Mesodermal cell (in vitro differentiated cells): ENCODE measurements around the gene THBS2.
"Not testable (repeated sequence)": the region's sequence is repeated elsewhere in the genome, so short reads cannot be mapped to it uniquely, and the experiment has no call there.

Experiments
- H3K27ac ChIP-seq: 2 replicates; pipeline ENCODE4 v1.7.0; 2013; ENCODE audit warnings: mild to moderate bottlenecking, low read depth, low read length, moderate library complexity; ENCODE audit not compliant: severe bottlenecking
- H3K36me3 ChIP-seq: 2 replicates; pipeline ENCODE4 v1.7.1; 2013; ENCODE audit warnings: mild to moderate bottlenecking, low read length, moderate library complexity; ENCODE audit not compliant: control insufficient read depth, insufficient read depth
- H3K4me1 ChIP-seq: one replicate; pipeline ENCODE4 v1.7.1; 2013; ENCODE audit warnings: mild to moderate bottlenecking, low read length; ENCODE audit not compliant: insufficient read depth, control insufficient read depth, poor library complexity, severe bottlenecking
- H3K4me3 ChIP-seq: 2 replicates; pipeline ENCODE4 v1.7.0; 2013; ENCODE audit warnings: low read length, control low read depth, mild to moderate bottlenecking; ENCODE audit not compliant: insufficient read depth, poor library complexity, severe bottlenecking; ENCODE audit errors: extremely low read depth
- H3K9me3 ChIP-seq: 2 replicates; pipeline ENCODE4 v1.7.1; 2013; ENCODE audit warnings: mild to moderate bottlenecking, low read length, moderate library complexity; ENCODE audit not compliant: control insufficient read depth
- WGBS, 2 experiments: methylation state at CpG; one replicate each; pipeline ENCODE4 v1.1.5; 2013; ENCODE audit warnings: missing lambda C conversion rate in 2 of 2; ENCODE audit not compliant: insufficient coverage in 2 of 2; 5-methylcytosine and 5-hydroxymethylcytosine counted together

Gene THBS2

DNA sequence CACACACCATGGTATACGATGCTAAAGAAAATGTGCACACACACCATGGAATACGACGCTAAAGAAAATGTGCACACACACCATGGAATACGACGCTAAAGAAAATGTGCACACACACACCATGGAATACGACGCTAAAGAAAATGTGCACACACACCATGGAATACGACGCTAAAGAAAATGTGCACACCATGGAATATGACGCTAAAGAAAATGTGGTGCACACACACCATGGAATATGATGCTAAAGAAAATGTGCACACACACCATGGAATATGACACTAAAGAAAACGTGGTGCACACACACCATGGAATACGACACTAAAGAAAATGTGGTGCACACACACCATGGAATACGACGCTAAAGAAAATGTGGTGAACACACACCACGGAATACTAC lies 55.7 kb downstream of the THBS2 start:
- H3K27ac ChIP-seq, H3K36me3 ChIP-seq, H3K4me1 ChIP-seq, H3K9me3 ChIP-seq, H3K4me3 ChIP-seq: not testable (repeated sequence)
- 89 to 95% methylated on average over 12 to 13 of the region's 15 CpGs for WGBS, 2 experiments

DNA sequence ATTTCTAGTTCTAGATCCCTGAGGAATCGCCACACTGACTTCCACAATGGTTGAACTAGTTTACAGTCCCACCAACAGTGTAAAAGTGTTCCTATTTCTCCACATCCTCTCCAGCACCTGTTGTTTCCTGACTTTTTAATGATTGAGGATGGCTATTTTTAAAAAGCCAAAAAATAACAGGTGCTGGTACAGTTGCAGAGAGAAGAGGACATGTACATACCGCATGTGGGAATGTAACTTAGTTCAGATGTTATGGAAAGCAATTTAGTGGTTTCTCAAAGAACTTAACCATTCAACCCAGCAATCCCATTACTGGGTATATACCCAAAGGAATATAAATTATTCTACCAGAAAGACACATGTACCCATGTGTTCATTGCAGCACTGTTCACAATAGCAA lies 57.4 kb downstream of the THBS2 start:
- H3K9me3 ChIP-seq, H3K36me3 ChIP-seq, H3K4me1 ChIP-seq, H3K27ac ChIP-seq, H3K4me3 ChIP-seq: not testable (repeated sequence)
- WGBS, 2 experiments: no CpG with 5 or more reads among the region's 2 CpGs

DNA sequence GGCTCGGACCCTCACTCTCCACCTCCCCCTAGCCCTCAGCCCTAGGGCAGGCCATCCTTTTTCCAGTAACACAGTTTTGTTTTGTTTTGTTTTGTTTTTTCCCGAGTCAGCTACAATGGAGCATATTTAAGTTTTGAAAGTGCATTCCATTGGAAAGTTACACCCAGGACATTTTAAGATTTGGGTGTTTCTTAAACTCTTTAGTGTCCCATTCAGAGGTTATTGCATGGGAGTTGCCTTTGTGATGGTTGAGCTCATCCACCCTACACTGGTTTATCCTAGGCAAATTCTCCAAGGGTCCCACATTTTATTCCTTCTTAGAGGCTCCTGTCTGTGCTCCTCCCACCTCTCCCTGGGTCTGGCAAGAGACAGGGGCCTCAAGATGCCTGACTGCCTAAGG lies 58.9 kb downstream of the THBS2 start:
- H3K9me3 ChIP-seq: no peaks in the 10 kb centered on the region
- no peaks in the 10 kb centered on the region for H3K36me3 ChIP-seq
- WGBS, 2 experiments: no CpG with 5 or more reads among the region's 2 CpGs
- H3K4me1 ChIP-seq: no peaks in the 10 kb centered on the region
- H3K27ac ChIP-seq: no peak overlapping the region
- H3K4me3 ChIP-seq: no peak overlapping the region

DNA sequence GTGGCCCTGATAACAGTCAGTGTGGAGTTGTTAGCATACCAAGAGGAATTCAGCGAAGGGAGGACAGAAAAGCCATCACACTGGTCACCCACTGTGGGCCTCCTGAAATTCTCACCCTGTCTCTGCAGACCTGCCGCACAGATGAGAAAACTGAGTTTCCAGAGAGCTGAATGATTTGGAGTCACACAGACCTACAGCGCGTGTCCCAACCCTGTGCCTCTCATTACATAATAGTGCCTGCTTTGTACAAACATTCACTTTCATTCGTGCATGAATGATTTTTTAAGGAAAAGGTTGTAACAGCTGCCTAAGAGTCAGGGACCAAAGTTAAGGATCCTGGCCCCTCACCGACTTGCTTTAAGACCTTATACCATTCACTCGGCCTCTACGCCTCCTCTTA lies 62.7 kb downstream of the THBS2 start:
- no peaks in the 10 kb centered on the region for H3K4me1 ChIP-seq
- 96 to 98% methylated on average over 3 to 8 of the region's 8 CpGs for WGBS, 2 experiments
- no peak overlapping the region for H3K4me3 ChIP-seq
- H3K27ac ChIP-seq: no peak overlapping the region
- no peaks in the 10 kb centered on the region for H3K9me3 ChIP-seq
- no peaks in the 10 kb centered on the region for H3K36me3 ChIP-seq

DNA sequence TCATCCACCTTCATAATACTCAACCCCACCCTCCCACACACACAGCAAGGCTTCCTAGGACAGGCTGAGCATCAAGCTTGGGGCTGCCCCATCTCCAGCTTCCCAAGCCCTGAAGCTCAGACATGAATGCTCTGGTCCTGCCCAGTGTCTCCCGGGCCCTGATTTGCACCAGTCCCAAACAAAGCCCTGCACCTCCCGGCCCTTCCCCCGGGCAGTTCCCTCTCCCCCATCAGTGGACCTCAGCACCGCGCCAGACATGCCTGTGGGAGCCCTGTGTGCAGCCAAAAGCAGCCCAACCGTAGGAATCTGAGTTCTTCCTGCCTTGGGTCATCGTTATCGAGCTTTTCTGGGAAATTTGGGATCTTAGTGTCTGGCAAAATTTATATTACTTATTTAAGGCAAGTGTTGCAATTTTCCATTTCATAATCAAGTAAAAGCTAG lies 63.5 kb downstream of the THBS2 start:
- Histone ChIP-seq H3K4me1 (no peaks in the 10 kb centered on the region), H3K9me3 (no peaks in the 10 kb centered on the region), H3K27ac (no peak overlapping the region), H3K36me3 (no peaks in the 10 kb centered on the region), H3K4me3 (no peak overlapping the region)
- whole genome bisulfite sequencing, 2 experiments: 40 to 83% methylated on average over 1 to 3 of the region's 8 CpGs

DNA sequence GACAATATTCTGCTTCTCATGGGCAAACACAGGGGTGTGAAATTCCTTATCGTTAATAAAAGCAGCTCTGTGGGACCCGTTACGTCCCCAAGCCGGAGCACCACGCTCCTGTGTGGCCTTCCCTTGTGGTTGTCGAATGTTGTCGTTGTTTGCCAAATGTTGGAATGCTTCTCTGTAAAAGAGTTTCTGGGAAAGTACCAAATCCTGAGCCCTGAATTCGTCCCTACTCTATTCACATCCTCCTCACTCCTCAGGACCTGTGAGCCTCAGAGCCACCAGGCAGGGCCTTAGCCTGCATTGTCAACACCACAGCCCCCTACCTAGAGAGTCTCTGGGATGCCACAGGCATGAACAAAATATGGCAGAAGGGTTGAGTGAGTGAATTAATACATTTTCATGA lies 64.0 kb downstream of the THBS2 start:
- no peaks in the 10 kb centered on the region for H3K9me3 ChIP-seq
- WGBS, 2 experiments: 52 to 83% methylated on average over 5 of the region's 8 CpGs
- H3K27ac ChIP-seq: no peak overlapping the region
- no peak overlapping the region for H3K4me3 ChIP-seq
- no peaks in the 10 kb centered on the region for H3K36me3 ChIP-seq
- no peaks in the 10 kb centered on the region for H3K4me1 ChIP-seq

DNA sequence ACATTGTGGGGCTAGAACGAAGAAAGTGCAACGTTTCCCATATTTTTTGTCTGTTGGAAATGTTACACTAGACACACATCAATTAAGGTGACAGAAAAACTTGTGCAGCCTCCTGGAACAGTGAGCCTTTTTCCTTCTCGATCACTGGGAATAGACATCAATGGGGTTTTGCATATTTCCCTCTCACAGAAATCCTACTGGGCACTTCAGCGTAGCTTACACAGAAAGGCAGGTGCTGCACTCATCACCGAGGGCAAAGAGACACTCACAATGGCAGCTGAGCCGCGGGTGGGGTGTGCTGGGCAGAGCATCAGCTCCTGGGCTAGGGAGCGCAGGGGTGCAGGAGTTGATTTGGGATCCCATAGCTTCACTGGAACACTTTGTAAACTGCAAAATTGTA lies 64.5 kb downstream of the THBS2 start:
- H3K27ac ChIP-seq: no peak overlapping the region
- WGBS, 2 experiments: 87 to 100% methylated on average over 2 to 7 of the region's 8 CpGs

DNA sequence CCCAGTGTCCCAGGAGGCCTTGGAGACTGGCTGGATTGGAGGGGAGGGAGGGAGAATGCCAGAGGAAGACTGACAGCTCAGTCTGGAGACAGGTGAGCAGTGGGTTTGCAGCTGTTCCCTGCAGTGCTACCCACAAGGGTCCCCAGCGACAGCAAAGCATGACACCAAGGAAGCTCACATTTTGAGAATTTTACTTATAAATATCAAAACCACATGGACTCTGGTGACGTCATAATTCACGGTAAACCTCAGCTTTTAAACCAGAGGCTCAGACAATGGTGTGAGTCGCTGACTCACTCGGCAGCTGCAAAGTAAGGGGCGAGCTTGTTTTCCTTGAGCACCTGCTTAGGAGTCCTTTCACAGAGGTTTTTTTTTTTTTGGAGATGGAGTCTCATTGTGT lies 65.2 kb downstream of the THBS2 start:
- no peaks in the 10 kb centered on the region for H3K36me3 ChIP-seq
- H3K9me3 ChIP-seq: no peaks in the 10 kb centered on the region
- WGBS, 2 experiments: 90 to 94% methylated on average over 5 to 6 of the region's 6 CpGs
- no peaks in the 10 kb centered on the region for H3K4me1 ChIP-seq
- no peak overlapping the region for H3K27ac ChIP-seq
- no peak overlapping the region for H3K4me3 ChIP-seq

More for the DNA sequence above, 64.5 kb downstream of the THBS2 start:
- no peaks in the 10 kb centered on the region for H3K36me3 ChIP-seq
- H3K9me3 ChIP-seq: no peaks in the 10 kb centered on the region
- H3K4me1 ChIP-seq: no peaks in the 10 kb centered on the region
- H3K4me3 ChIP-seq: no peak overlapping the region

DNA sequence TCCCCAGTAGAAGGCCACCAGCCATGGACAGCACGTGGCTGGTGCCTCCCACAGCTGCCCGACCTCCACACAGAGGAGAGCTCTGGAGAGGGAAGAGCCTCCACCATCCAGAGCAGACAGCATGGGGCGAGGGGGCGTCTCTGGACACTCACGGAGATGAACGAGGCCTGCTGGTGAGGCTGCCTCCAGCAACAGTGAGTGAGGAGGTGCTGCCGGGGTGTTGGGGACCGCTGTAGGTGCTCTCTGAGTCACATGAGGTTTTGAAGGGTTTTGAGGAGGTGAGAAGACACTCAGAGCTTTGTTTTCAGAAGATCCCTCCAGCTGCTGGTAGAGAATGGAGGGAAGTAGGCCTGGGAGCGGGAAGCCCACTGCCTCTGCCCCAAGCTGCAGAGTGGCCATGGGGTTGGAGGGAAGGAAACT lies 65.6 kb downstream of the THBS2 start:
- Histone ChIP-seq H3K36me3 (no peaks in the 10 kb centered on the region), H3K9me3 (no peaks in the 10 kb centered on the region), H3K27ac (no peak overlapping the region), H3K4me3 (no peak overlapping the region), H3K4me1 (no peaks in the 10 kb centered on the region)
- 88 to 92% methylated on average over 5 of the region's 9 CpGs for WGBS, 2 experiments

DNA sequence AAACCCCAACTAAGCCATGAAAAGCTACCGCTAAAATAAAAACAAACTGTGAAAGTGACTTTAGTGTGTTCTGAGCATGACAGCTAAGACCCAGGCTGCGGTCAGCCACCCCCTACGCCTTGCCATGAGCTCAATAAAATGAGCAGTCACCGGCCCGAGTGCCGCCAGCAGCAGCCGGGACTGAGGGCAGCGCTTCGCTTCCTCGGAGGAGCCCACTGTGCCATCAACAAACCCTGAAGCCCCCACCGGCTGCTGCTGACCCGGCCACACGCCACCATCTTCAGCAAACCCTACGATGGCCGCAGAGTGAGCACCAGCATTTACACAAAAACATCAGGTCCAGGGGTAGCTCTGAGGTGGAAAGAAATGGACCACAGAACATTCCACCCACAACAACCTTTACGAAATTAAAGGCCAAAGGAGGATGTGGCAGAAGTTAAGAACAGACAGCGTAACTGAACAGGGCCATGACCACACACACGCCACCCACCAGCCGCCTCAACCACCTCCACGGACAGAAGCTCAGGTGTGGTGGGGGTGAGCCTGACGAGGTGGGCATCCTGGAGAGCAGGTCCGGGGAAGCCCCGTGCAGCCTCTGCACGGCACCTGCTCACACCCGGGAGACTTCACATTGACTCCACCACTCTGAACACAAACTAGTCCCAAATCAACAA lies 67.0 kb downstream of the THBS2 start:
- WGBS, 2 experiments: 86 to 90% methylated on average over 10 to 18 of the region's 25 CpGs
- Histone ChIP-seq H3K36me3 (no peaks in the 10 kb centered on the region), H3K27ac (no peak overlapping the region), H3K4me3 (no peak overlapping the region), H3K9me3 (no peaks in the 10 kb centered on the region), H3K4me1 (no peaks in the 10 kb centered on the region)

DNA sequence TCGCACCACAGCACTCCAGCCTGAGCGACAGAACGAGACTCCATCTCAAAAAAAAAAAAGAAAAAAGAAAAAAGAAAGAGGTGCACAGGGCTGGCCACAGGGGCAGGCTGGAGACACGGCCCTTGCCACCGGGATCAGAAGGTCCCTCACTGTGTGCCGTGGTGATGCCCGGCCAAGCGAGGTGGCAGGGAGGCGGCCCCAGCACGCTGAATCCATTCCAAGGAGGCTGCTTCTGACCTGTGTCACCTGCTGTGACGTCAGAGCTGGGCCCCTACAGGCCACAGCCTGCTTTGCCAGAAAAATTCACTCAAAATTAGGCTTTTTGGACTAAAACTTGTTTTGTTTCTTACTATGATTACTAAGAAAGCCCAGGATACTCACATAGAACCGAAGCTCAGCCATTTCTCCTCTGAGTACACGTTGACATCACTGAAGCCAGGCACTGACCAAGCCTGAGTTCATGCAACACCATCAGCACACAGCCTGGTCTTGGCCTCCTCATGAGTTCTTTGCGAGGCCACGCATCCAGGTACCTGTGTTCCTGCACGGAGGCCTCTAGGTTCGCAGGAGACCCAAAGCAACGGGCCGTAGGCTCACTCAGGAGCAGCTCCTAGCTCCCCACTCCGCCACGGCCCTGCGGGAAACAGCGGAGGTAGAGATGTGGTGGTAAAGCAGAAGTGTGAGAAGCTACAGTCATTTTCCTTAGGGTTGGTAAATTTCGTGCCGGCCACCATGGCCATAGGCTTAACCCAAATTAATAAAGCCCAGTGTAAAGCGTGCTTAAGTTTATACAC lies 67.8 kb downstream of the THBS2 start:
- WGBS, 2 experiments: 84 to 88% methylated on average over 18 to 19 of the region's 26 CpGs

More for the DNA sequence above, 67.8 kb downstream of the THBS2 start:
- H3K9me3 ChIP-seq: no peaks in the 10 kb centered on the region
- H3K4me3 ChIP-seq: no peak overlapping the region
- H3K4me1 ChIP-seq: no peaks in the 10 kb centered on the region
- no peak overlapping the region for H3K27ac ChIP-seq
- H3K36me3 ChIP-seq: no peaks in the 10 kb centered on the region
